ENCODE measurements around the gene IRAK2.

Gene IRAK2

DNA sequence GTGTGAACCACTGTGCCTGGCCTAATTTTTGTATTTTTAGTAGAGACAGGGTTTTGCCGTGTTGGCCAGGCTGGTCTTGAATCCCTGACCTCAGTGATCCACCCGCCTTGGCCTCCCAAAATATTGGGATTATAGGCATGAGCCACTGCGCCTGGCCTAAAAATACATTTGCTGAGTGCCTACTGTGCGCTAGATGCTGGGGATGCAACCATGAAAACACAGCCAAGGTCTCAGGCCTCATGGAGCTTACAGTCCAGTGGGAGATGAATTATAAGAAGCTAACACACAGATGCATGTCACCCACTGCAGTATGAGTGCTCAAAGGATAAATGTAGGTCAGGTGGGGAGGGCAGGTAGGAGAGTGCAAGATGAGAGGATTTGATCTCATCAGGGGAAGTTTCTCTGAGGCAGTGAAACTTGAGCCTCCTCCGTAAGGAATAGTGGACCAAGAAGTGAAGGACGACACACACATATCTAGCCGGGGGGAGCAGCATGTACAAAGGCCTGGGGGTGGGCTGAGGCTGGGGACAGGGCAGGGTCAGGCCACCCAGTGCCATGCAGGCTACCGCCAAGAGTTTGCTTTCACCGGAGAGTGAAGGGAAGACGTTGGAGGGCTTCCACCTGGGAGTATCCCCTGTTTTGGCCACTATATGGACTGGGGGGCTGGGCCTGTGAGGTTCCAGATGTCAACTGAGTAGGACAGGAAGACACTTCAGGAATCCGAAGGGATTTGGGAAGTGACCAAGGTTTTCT, 24.3 kb downstream of the IRAK2 start:
- no peak for DNase-seq (ENCODE audit: low read depth in 2 of 2)

DNA sequence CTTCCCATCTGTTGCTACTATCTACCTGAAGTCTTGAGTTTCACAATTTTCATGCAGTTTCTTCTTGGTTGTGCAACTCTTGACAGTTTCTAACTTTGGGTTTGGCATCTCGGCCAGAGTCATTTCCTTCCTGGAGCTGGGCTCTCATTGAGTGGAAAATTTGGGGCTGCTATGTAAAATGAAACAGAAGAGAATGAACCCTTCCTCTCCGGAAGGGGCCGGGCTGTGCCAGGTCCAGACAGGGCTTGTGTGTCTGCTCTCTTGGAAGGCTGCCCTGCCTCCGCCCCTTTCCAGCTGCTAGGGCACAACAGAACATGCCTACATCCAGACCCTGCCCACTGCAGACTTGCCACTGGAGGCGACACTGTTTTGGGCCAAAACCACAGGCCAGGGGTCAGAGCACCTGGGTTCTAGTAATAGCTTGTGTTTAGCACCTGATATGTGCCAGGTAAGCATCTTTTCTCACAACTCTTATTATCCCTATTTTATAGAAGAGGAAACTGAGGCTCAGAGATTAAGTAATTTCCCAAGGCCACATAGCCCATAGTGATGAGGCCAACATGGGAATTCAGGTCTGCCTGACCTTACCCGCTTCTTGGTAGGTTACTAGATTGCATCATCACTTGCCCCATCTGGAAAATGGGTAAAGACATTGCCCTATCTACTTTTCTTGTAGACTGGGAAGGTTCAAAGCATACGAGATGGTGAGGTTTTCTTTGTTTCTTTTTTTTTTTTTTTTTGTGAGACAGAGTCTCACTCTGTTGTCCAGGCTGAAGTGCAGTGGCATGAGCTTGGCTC, 25.0 kb downstream of the IRAK2 start:
- no peak for DNase-seq (ENCODE audit: low read depth in 2 of 2)

DNA sequence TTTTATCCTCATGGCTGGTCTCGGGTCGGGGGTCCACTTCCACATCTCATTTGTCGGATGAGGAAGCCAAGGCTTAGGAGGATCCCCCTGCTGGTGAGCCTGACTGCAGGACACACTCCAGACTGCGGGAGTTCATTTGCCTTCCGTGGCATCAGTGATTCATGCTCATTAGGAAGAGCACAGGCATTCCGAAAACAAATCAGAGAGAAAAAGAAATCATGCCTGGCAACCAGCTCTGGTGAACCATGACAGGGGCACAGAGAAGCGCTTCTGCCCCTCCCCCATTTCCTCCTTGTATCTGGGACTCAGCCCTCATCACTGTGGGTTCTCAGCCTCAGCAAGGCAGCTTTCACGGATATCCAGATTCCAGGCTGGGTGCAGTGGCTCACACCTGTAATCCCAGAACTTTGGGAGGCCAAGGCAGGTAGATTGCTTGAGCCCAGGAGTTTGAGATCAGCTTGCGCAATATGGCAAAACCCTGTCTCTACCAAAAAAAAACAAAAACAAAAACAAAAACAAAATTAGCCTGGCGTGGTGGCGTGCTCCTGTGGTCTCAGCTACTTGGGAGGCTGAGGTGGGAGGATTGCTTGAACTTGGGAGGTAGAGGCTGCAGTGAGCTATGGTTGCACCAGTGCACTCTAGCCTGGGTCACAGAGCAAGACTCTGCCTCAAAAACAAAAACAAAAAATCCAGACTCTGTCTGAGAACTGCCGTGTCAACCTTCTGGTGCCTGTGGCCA, 28.4 kb downstream of the IRAK2 start:
- no peak for DNase-seq (ENCODE audit: low read depth in 2 of 2)

DNA sequence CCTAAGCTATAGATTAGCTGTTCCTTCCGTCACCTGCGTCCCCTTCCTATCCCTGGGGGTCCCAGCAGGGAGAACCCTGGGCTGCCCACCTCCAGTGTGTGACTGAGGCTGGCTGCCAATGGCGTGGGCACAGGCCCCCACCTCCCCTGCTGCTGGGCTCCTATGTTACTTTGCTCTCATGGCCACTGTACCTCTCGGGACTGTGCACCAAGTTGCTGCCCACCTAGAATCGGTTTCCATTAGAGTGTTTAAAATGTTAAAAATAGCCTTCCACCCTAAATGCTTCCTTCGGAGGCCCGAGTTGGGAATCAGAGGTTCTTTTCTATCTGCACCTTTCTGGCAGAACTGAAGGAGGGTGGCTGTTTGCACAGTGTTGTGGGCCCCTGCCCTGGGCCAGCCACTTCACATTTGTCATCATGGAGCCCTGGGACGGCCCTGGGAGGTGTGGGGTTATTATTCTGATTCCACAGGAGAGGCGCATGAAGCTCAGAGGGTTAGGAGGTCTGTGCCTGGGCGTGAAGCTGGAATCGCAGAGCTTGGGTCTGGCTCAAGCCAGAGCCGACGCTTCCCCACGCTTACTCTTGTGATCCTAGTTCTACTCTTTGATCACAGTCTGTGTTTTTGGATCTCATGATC, 29.1 kb downstream of the IRAK2 start:
- DNase-seq (ENCODE audit: low read depth in 2 of 2): no peak

DNA sequence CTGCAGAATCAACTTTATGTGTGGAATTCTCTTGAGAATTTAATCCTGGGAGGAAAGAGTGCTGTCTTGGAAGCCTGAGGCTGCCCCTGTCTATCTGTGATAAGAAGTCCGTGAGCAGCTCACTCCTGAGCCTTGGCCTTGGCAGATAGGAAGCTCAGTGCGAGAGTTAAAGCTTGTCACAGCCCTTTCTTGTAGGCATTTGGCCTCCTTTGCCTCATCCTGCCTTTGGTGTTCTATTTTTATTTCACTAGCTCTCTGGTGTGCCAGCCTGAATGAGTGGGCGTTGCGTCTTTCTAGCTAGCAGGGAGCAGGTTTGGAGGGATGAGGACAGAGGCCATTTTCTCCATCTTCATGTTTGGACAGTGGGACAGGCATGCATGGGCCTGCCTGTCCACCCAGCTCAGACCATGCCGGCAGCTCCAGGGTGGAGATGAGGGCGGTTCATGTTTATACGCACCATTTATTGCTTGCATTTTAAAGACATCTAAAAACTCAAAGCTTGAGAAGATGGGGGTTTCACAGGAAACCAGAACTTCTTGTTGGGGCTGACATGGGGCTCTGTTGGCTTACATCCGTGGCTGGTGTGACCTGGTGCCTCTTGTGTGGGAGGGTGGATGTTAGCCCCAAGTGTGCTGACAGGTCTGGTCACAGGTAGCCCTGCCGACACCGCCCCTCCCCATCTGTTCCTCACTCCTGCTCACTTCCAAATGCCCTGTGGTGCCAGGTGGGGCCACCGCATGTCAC, 29.8 kb downstream of the IRAK2 start:
- DNase-seq (ENCODE audit: low read depth in 2 of 2): peak in 1 of 2 donors; percentile 16

DNA sequence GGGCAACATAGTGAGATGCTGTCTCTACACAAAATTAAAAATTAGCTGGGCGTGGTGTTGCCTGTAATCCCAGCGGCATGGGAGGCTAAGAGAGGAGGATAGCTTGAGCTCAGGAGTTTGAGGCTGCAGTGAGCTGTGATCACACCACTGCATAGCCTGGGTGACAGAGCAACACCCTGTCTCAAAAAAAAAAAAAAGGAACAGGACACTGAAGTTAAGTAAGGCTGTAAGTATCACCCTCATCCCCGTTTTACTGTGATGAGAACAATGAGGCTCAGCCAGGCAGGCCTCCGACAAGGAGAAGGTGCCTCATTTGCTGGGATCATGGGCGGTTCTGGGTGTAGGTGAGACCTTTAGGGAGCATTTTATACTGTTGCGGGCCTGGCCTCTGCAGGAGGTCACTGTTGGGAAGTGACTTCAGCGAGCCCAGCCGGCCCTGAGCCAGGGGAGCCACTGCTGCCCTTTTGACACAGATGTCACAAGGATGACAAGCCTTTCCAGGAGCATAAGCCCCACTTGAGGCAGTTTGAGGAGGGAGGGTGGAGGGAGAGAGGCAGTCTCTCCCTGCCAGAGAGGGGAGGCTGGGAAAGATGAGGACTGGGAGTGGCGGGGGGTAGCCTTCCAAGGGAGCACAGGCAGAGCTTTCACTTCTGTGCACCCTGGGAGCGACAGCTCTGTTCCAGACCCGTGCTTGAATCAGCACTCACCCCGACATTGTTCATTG, 30.8 kb downstream of the IRAK2 start:
- no peak for DNase-seq (ENCODE audit: low read depth in 2 of 2)

DNA sequence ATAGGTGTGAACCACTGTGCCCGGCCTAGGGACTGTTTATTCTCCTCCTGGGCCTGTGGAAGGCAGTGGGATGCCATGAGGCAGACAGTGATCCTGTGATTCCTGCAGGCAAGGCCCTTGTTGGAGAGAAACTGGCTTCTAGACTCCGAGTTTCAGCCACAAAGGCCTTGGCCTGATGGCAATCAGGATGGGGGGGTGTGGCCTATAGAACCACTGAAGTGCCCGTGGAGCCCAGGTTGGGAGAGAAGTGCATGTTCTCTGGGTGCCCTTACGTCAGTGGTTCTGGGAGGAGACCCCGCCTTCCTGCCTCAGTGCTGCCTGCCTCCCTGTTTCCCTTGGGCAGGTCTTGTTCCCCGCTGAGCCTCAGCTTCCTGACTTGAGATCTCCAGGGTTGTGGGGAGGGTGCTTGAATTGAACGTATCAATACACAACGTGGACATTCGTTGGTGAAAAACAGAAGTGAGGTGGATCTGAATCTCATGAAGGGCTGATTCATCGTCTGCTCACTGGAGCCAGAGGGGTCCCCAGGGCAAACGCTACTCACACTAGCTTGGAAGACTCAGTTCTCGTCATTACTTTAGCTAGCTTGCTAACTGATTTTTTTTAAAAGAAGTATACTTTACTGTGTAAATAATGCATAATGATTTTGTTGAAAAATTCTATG, 31.8 kb downstream of the IRAK2 start:
- no peak for DNase-seq (ENCODE audit: low read depth in 2 of 2)

DNA sequence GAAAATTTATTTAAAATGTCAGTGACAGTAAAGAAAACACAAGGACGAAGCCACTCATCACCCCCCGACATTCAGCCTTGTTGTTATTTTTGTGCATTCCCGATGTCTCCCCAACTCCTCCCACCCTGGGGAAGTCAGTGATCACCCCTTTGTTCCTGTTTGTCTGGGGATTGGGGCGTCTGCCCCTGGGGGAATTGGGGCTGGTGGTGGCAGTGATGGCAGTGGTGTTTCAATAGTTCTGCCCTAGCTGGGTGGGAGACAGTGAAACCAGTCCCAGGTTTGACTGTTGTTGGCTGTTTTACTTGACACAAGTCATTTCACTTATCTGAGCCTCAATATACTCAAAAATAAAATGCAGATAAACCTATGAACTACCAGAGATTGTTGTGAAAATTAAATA, 33.5 kb downstream of the IRAK2 start:
- DNase-seq (ENCODE audit: low read depth in 2 of 2): no peak

DNA sequence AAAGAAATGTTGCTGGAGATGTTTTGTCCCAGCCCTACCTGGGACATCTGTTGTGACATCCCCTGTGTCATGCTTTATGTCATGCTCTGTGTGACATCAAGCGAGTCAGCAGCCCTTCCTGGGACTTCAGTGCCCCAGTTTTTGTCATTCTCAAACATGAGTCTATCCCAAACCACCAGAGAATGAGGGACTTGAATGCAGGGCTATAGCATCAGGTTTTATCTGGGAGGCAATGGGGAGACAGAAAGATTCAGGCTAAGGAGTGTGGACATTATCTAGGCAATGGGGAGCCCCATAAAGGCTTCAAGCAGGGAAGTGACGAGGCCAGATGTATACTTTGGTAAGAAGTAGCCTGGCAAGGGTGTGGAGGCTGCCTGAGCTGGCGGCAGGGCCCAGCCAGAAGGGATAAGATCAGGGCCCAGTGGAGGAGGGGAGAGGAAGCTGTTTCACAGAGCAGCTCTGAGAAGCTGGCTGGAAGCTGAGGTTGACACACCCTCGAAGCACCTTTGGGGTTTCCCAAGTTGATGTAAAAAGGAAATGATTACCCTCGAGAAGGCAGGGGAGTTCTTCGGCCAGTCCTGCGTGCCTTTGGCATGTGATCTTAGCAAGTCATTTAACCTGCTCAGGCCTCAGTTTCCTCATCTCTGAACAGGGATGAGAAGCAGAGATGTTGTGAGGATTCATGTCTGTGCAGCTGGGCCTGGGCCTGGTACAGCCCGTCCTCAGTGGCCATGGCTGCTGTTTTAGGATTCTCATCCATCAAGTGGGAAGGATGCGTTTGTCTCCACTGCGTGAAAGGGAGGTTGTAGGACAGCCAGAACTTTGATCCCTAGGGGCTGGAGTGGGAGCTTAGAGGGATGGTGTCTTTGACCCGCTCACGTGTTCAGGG, 34.3 kb downstream of the IRAK2 start:
- DNase-seq (ENCODE audit: low read depth in 2 of 2): peak; percentile 30 to 36

DNA sequence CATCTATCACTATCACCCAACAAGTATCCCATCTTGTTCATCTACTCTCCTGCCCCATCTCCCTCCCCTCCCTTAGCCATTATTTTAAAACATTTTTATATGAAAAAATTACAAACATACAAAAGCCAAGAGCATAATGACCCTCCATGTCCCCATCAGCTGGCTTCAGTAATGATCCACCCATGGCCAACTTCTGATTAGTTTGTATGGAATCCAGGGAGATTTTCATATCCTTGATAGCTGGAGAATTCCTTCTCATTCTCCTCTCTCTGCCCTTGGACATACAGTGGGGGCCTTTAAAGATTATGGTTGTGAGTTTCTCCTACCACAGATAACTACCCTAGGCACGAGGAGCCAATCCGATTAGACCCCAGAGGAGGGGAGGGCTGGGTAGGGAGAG, 40.2 kb downstream of the IRAK2 start:
- no peak for DNase-seq (ENCODE audit: low read depth in 2 of 2)

DNA sequence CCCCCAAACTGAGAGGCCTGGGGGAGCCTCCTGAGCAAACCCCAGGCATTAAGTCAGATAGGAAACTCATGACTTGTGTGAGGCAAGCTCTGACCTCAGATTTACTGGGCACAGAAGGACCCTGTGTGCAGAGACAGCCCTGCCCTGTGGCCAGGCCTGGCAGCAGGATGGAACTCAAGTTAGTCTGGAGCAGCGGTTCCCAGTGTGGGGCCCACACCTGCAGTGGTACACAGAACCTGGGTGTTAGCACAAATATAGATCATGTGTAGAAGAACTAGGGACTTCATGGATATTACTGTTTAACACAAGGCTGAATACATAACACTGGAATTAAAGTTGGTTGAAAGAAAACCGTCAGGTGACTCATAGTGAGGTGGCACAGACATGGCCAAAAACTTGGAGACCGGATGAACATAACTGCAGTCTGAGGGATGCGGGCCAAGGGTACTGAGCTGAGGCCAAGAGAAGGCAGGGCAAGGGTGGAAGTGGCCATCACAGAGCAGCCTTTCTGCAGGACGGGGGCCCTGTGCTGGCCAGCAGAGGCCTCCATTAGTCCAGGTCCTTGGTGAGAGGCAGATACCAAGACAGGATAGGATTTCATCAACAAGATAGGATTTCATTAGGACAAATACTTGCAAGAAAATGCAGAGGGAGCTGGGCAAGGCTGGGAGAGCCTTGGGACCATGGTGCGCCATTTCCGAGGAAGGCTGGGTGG, 40.9 kb downstream of the IRAK2 start:
- no peak for DNase-seq (ENCODE audit: low read depth in 2 of 2)

DNA sequence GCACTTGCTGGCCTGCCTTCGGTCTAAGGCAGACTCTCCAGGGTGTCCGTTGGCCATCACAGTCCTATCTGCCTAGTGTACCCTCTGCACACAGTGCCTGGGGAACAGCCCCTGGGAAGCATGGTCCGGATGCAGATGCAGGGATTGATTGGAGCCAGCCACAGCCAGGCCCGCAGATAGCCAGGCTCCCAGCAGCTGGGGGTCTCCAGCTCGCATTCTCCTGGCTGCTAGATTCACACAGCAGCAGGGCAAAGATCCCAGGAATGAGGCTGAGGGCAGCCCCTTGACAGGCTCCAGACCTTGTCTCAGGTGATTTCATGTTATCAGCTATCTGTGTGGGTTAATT, 41.4 kb downstream of the IRAK2 start:
- DNase-seq (ENCODE audit: low read depth in 2 of 2): no peak

DNA sequence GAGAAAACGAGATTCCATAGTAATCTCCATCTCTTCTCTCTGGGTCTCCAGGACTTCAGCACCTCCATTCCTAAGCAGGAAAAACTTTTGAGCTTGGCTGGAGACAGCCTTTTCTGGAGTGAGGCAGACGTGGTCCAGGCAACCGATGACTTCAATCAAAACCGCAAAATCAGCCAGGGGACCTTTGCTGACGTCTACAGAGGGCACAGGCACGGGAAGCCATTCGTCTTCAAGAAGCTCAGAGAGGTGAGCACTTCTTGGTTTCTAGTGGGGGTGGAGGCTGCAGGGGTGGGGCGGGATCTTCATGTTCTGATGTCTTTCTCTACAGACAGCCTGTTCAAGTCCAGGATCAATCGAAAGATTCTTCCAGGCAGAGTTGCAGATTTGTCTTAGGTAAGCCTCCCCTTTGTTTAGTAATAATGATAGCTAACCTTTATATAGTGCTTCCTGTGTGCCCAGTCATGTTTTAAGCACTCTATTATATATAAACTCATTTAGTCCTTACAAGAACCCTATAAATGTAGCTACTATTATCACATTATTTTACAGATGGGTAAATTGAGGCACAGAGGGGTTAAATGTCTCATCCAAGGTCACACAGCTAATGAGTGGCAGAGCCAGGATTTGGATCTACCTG, 48.6 kb downstream of the IRAK2 start:
- no peak for DNase-seq (ENCODE audit: low read depth in 2 of 2)

DNA sequence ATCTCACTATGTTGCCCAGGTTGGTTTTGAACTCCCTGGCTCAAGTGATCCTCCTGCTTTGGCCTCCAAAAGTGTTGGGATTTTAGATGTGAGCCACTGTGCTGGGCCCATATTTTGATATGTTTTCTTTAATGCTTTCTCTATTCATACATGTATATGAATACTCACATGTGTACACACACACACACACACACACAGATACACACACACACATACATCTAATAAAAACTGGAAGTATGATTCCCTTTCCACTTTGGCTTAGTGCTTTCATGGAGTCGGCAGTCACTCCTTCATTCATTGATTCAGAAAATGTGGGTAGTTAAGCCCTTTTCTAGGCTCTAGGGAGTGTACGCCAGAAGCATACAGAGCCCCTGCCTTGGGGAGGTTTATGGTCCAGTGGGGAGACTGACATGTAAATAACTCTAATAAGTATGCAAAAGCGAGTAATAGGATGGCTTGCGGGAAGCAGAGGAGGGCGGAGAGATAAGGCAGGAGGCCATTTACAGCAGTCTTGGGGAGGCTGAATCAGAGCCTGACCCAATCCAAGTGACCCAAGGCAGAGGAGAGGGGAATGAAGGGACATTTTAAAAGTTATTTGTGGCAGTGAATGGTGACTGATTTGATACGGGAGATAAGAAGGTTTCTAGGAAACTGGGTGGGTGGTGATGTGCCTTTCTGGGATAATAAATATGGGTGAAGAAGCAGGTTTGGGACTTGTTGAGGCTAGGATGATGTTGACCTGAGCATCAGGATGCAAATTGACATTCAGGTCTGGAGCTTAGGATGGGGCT, 51.1 kb downstream of the IRAK2 start:
- DNase-seq (ENCODE audit: low read depth in 2 of 2): no peak

DNA sequence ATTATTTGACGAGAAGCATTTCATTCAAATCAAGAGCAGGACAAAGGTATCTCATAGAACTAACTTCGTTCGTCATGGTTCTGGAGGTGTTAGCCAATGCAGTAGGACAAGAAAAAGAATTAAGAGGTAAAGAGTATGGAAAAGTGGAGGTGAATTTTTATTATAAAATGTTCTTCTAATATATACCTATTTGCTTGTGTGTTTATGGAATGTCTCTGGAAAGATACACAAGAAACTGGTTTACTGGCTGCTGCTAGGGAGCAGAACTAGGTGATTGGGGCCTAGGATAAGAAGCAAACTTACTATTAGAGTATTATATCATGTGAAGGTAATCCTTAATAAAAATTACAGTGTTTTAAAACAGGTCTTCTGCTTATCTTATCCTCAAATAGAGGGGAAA, 52.6 kb downstream of the IRAK2 start:
- no peak for DNase-seq (ENCODE audit: low read depth in 2 of 2)

DNA sequence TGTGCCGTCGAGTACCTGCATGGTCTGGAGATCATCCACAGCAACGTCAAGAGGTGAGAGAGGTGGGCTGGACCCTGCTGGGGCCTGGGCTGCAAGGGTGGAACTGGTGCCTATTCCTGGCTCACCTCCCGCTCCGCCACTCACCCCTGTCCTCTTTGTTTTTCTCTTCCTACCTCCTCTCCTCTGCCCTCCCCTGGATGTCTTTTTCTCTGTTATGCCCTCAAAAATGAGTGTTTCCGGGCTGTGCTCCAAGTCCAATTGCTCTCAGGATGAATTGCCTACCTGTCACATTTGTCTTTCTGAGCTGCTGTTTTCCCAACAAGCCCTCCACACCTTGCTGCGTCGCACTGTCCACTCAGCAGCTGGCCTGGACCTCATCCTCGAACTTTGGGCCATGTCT, 55.0 kb downstream of the IRAK2 start:
- no peak for DNase-seq (ENCODE audit: low read depth in 2 of 2)

Measured in stimulated activated CD8-positive, alpha-beta memory T cell treated with anti-CD3 and anti-CD28 coated beads, Interleukin-7, amount 100 ng/mL, for 1 hour (primary cell).